WTC11 (cell line): ENCODE results near the gene RAB17. TPM values are rescaled to one million over a fixed set of nuclear protein-coding genes. Genes with fewer than 3 reads are reported as not detected.

ENCODE experiments used
- ATAC-seq: fragments of 200-7000 bp; cut with Tn5 transposase; 2 replicates; pipeline ENCODE4 v1.10.0; 2021; ENCODE audit warnings: mild to moderate bottlenecking, moderate library complexity
- CTCF ChIA-PET: fragments of 300-600 bp; sonication (Branson Sonifier 250); formaldehyde crosslinking; loops from one replicate; lab custom pipeline; 2021; ENCODE audit warnings: antibody characterized with exemption; lab: Charles Lee
- POLR2A ChIA-PET: fragments of 350-600 bp; sonication (Branson Sonifier 250); formaldehyde crosslinking; loops from one replicate; lab custom pipeline; 2021; ENCODE audit warnings: antibody characterized with exemption; lab: Charles Lee
- DNase-seq: peaks from one replicate; pipeline ENCODE4 v3.0.0; 2021; ENCODE audit warnings: low spot score
- H3K27ac Mint-ChIP-seq: 2 replicates; pipeline ENCODE4 v1.8.0; 2021; ENCODE audit warnings: mixed read lengths
- H3K27me3 Mint-ChIP-seq: 2 replicates; pipeline ENCODE4 v1.8.0; 2021; ENCODE audit warnings: low read depth, mild to moderate bottlenecking, moderate library complexity, mixed read lengths
- H3K36me3 Mint-ChIP-seq: 2 replicates; pipeline ENCODE4 v1.8.0; 2021; ENCODE audit warnings: mixed read lengths
- H3K4me1 Mint-ChIP-seq: 2 replicates; pipeline ENCODE4 v1.8.0; 2022; ENCODE audit warnings: mixed read lengths
- H3K4me3 Mint-ChIP-seq: 2 replicates; pipeline ENCODE4 v1.8.0; 2021; ENCODE audit warnings: mild to moderate bottlenecking, moderate library complexity, mixed read lengths
- H3K9me3 Mint-ChIP-seq: 2 replicates; pipeline ENCODE4 v1.8.0; 2021; ENCODE audit warnings: mixed read lengths
- AFF4 ChIP-seq: sonication (generic); formaldehyde crosslinking; IDR thresholded peaks from 2 replicates; pipeline ENCODE4 v1.8.1; 2023; ENCODE audit warnings: mild to moderate bottlenecking, missing genetic modification reagents, borderline replicate concordance
- ATF1 ChIP-seq: sonication (generic); formaldehyde crosslinking; IDR thresholded peaks from 2 replicates; pipeline ENCODE4 v1.8.1; 2023; ENCODE audit warnings: mild to moderate bottlenecking, moderate library complexity, missing genetic modification reagents
- ATF3 ChIP-seq: sonication (generic); formaldehyde crosslinking; conservative IDR thresholded peaks from 2 replicates; pipeline ENCODE4 v1.8.1; 2022; ENCODE audit warnings: mild to moderate bottlenecking, missing genetic modification reagents
- CBFB ChIP-seq: sonication (generic); formaldehyde crosslinking; IDR thresholded peaks from 2 replicates; pipeline ENCODE4 v1.8.1; 2022; ENCODE audit warnings: mild to moderate bottlenecking, low read depth, missing genetic modification reagents
- CREB1 ChIP-seq: sonication (generic); formaldehyde crosslinking; IDR thresholded peaks from 2 replicates; pipeline ENCODE4 v1.8.0; 2023; ENCODE audit warnings: mild to moderate bottlenecking, missing genetic modification reagents
- E2F5 ChIP-seq: sonication (generic); formaldehyde crosslinking; IDR thresholded peaks from 2 replicates; pipeline ENCODE4 v1.8.1; 2022; ENCODE audit warnings: mild to moderate bottlenecking, moderate library complexity, missing genetic modification reagents
- GTF2I ChIP-seq: fragments of 250-450 bp; sonication (Bioruptor Pico); conservative IDR thresholded peaks from 2 replicates; pipeline ENCODE4 v1.4.0; 2021; ENCODE audit warnings: mild to moderate bottlenecking
- HMGXB4 ChIP-seq: sonication (generic); formaldehyde crosslinking; IDR thresholded peaks from 2 replicates; pipeline ENCODE4 v1.8.1; 2023; ENCODE audit warnings: mild to moderate bottlenecking, moderate library complexity, missing genetic modification reagents
- IRF2 ChIP-seq: sonication (generic); formaldehyde crosslinking; IDR thresholded peaks from 2 replicates; pipeline ENCODE4 v1.8.0; 2022; ENCODE audit warnings: low read depth, missing genetic modification reagents, borderline replicate concordance
- MLX ChIP-seq: sonication (generic); formaldehyde crosslinking; IDR thresholded peaks from 2 replicates; pipeline ENCODE4 v1.8.1; 2023; ENCODE audit warnings: mild to moderate bottlenecking, missing genetic modification reagents, moderate library complexity
- SP1 ChIP-seq: sonication (generic); formaldehyde crosslinking; conservative IDR thresholded peaks from 2 replicates; pipeline ENCODE4 v1.8.1; 2022; ENCODE audit warnings: missing genetic modification reagents
- ZMAT4 ChIP-seq: fragments of 250-450 bp; sonication (Bioruptor Pico); IDR thresholded peaks from 2 replicates; pipeline ENCODE4 v1.9.0; 2021; ENCODE audit warnings: mild to moderate bottlenecking
- ZNF317 ChIP-seq: sonication (generic); formaldehyde crosslinking; IDR thresholded peaks from 2 replicates; pipeline ENCODE4 v1.8.1; 2023; ENCODE audit warnings: low read depth, mild to moderate bottlenecking, moderate library complexity, missing genetic modification reagents, borderline replicate concordance
- ZNF416 ChIP-seq: fragments of 250-450 bp; sonication (Bioruptor Pico); IDR thresholded peaks from 2 replicates; pipeline ENCODE4 v1.9.0; 2021; ENCODE audit warnings: mild to moderate bottlenecking, inconsistent platforms
- ZNF532 ChIP-seq: fragments of 250-450 bp; sonication (Bioruptor Pico); IDR thresholded peaks from 2 replicates; pipeline ENCODE4 v1.9.0; 2021; ENCODE audit warnings: mild to moderate bottlenecking, borderline replicate concordance
- total RNA-seq: library from RNA; stranded (reverse); gene quantifications from 3 replicates; pipeline ENCODE4 v1.2.3, GENCODE V29; 2021

The RAB17 gene
- total RNA-seq, 1 experiment from 2014 or later: 140 TPM

- POLR2A ChIA-PET: no interaction called here
- Mint-ChIP-seq H3K4me1 (no peaks in the 10 kb centered on the region), H3K27ac (no peak overlapping the region), H3K27me3 (peaks cover 3% of the 10 kb centered on the region; the same call in 1 of the 2 replicates), H3K9me3 (peaks cover 1% of the 10 kb centered on the region), H3K36me3 (peaks cover 2% of the 10 kb centered on the region)
- CTCF ChIA-PET: interaction anchor here (0.9 to 2.8 kb wide), 4 partner anchors 9 to 49 kb away, joined by 3 to 20 read pairs (median 15); no protein-coding TSS in a partner anchor
- ATAC-seq: no peak
- TF ChIP-seq SP1 (CRISPR knock-in tag) (no peak), AFF4 (CRISPR knock-in tag) (no peak), ZMAT4 (no peak), GTF2I (CRISPR knock-in tag) (no peak), ZNF532 (CRISPR knock-in tag) (no peak), E2F5 (CRISPR knock-in tag) (no peak), ATF3 (no peak), IRF2 (CRISPR knock-in tag) (no peak), ATF1 (no peak), ZNF317 (CRISPR knock-in tag) (no peak), CBFB (CRISPR knock-in tag) (no peak), CREB1 (CRISPR knock-in tag) (no peak), ZNF416 (CRISPR knock-in tag) (no peak), HMGXB4 (CRISPR knock-in tag) (no peak), MLX (CRISPR knock-in tag) (no peak)
- TF ChIP-seq, all 79 proteins: peak for 0
- DNase-seq: no peak
- no peak overlapping the region for H3K4me3 Mint-ChIP-seq
Measured at GRCh38 chr2:237561221-237561620, 29.3 kb downstream of the RAB17 start.
